ENCODE measurements around the gene MCU. TPM values are rescaled to one million over a fixed set of nuclear protein-coding genes. Genes with fewer than 3 reads are reported as not detected.

Gene MCU
- total RNA-seq, 1 experiment from 2014 or later, result 37.2 TPM

DNA sequence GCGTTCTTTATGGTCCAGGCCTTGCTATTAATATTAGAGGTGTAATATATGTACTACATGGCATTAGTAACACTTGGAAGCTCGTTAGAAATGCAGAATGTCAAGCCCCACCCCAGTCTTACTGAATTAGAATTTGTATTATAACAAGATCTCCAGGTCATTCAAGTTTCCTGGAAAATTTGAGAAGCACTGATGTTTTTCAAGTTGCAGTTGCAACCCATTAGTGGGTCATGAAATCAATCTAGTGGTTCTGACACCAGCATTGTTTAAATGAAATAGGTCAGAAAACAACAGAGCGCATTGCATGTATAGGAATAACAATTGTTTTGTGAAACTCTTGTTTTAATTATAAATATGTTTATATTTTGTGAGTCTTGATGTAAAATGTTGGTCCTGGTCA lies 37.2 kb upstream of the MCU start (continued):
- TF ChIP-seq ATF2 (CRISPR knock-in tag; IDR thresholded peaks at IDR 0.05; ENCODE audit: borderline replicate concordance, low read depth) (no peak), ZMAT4 (CRISPR knock-in tag; IDR thresholded peaks at IDR 0.05) (no peak), SMAD3 (CRISPR knock-in tag; IDR thresholded peaks at IDR 0.05; ENCODE audit: borderline replicate concordance) (no peak), CREM (CRISPR knock-in tag; IDR thresholded peaks at IDR 0.05) (no peak), EMX1 (CRISPR knock-in tag; IDR thresholded peaks at IDR 0.05) (no peak), ZNF512 (CRISPR knock-in tag; IDR thresholded peaks at IDR 0.05; ENCODE audit: borderline replicate concordance) (no peak)

GRCh38 chr10:72658696-72659400 lies 33.1 kb upstream of the MCU start:
- Mint-ChIP-seq H3K36me3 (no peaks in the 10 kb centered on the region), H3K27me3 (ENCODE audit: low read depth) (no peaks in the 10 kb centered on the region; the same call in 1 of the 2 replicates), H3K27ac (0 out of 2 replicates have a peak overlapping the region, but pooled peaks have one; percentile 6), H3K9me3 (peaks cover 3% of the 10 kb centered on the region; the same call in 1 of the 2 replicates), H3K4me3 (no peak overlapping the region), H3K4me1 (peaks cover 7% of the 10 kb centered on the region)
- DNase-seq (ENCODE audit: low spot score) (no peak), ATAC-seq (no peak)
- ChIA-PET CTCF (no interaction called here), POLR2A (interaction anchor here (0.7 kb wide), 1 partner anchor 13 kb away, joined by 5 read pairs; no protein-coding TSS in a partner anchor)
- TF ChIP-seq CREM (CRISPR knock-in tag; IDR thresholded peaks at IDR 0.05) (no peak), ZNF317 (CRISPR knock-in tag; IDR thresholded peaks at IDR 0.05; ENCODE audit: borderline replicate concordance, low read depth) (no peak), ZNF138 (CRISPR knock-in tag; conservative IDR thresholded peaks at IDR 0.05) (no peak), GABPB1 (CRISPR knock-in tag; IDR thresholded peaks at IDR 0.05) (no peak), IRF2 (CRISPR knock-in tag; IDR thresholded peaks at IDR 0.05; ENCODE audit: borderline replicate concordance, low read depth) (no peak), ELF4 (CRISPR knock-in tag; IDR thresholded peaks at IDR 0.05; ENCODE audit: low read depth) (no peak), ZBTB21 (CRISPR knock-in tag; IDR thresholded peaks at IDR 0.05; ENCODE audit: borderline replicate concordance) (no peak), KAT7 (CRISPR knock-in tag; IDR thresholded peaks at IDR 0.05; ENCODE audit: borderline replicate concordance) (no peak), ERG (CRISPR knock-in tag; IDR thresholded peaks at IDR 0.05) (no peak), NR1H2 (CRISPR knock-in tag; IDR thresholded peaks at IDR 0.05) (no peak), JUN (CRISPR knock-in tag; IDR thresholded peaks at IDR 0.05) (no peak), USF2 (CRISPR knock-in tag; IDR thresholded peaks at IDR 0.05) (no peak), ATF1 (CRISPR knock-in tag; IDR thresholded peaks at IDR 0.05) (no peak), MYBL2 (CRISPR knock-in tag; IDR thresholded peaks at IDR 0.05) (no peak), HMGXB4 (CRISPR knock-in tag; IDR thresholded peaks at IDR 0.05) (no peak)
- TF ChIP-seq, protein P1, sequence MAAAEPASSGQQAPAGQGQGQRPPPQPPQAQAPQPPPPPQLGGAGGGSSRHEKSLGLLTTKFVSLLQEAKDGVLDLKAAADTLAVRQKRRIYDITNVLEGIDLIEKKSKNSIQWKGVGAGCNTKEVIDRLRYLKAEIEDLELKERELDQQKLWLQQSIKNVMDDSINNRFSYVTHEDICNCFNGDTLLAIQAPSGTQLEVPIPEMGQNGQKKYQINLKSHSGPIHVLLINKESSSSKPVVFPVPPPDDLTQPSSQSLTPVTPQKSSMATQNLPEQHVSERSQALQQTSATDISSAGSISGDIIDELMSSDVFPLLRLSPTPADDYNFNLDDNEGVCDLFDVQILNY (CRISPR knock-in tag; IDR thresholded peaks at IDR 0.05), result no peak
- TF ChIP-seq, protein P2, sequence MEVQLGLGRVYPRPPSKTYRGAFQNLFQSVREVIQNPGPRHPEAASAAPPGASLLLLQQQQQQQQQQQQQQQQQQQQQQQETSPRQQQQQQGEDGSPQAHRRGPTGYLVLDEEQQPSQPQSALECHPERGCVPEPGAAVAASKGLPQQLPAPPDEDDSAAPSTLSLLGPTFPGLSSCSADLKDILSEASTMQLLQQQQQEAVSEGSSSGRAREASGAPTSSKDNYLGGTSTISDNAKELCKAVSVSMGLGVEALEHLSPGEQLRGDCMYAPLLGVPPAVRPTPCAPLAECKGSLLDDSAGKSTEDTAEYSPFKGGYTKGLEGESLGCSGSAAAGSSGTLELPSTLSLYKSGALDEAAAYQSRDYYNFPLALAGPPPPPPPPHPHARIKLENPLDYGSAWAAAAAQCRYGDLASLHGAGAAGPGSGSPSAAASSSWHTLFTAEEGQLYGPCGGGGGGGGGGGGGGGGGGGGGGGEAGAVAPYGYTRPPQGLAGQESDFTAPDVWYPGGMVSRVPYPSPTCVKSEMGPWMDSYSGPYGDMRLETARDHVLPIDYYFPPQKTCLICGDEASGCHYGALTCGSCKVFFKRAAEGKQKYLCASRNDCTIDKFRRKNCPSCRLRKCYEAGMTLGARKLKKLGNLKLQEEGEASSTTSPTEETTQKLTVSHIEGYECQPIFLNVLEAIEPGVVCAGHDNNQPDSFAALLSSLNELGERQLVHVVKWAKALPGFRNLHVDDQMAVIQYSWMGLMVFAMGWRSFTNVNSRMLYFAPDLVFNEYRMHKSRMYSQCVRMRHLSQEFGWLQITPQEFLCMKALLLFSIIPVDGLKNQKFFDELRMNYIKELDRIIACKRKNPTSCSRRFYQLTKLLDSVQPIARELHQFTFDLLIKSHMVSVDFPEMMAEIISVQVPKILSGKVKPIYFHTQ (CRISPR knock-in tag; IDR thresholded peaks at IDR 0.05), result no peak
